GM19023 (cell line): Measurements from ENCODE around the gene SLC2A4.
A peak's percentile ranks its signal among the peaks of the same experiment; 100 is the strongest.

Experiments used
- ATAC-seq: cut with Tn5 transposase; IDR thresholded peaks from one replicate; pipeline ENCODE4 v1.9.1; 2021; ENCODE audit warnings: mild to moderate bottlenecking, moderate library complexity; ENCODE audit not compliant: unreplicated experiment

SLC2A4 gene

GRCh38 chr17:7263801-7264078 is 17.8 kb upstream of the SLC2A4 start:
- ATAC-seq, result no peak

- ATAC-seq, result no peak
These were observed 14.7 kb upstream of the SLC2A4 start for GRCh38 chr17:7266784-7267183.

GRCh38 chr17:7279448-7279847 is 2.1 kb upstream of the SLC2A4 start:
- ATAC-seq, result no peak

DNA sequence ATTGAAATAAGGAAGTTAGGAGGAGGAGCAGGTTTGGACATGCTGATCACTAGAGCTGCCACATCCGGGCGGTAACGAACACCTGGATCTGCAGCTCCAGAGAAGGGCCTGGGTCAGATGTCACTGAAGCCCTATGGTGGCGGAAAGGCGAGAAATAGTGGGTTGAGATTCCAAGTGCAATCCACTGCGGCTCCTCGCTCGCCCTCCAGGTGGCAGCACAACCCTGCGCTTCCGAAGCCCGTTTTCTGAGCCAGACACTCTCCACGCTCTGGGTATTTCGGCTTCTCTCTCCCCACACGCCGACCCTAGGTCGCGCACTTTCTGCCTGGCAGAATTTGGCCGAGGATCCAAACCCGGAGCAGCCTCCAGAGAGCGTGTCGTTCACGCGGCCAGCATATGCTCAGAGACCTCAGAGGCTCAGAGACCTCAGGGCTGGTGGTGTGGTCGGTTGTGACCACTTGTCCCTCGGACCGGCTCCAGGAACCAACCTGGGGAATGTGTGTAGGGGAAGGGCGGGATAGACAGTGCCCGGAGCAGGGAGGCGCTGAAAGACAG is 922 bp upstream of the SLC2A4 start:
- ATAC-seq, result peak; percentile 61

DNA sequence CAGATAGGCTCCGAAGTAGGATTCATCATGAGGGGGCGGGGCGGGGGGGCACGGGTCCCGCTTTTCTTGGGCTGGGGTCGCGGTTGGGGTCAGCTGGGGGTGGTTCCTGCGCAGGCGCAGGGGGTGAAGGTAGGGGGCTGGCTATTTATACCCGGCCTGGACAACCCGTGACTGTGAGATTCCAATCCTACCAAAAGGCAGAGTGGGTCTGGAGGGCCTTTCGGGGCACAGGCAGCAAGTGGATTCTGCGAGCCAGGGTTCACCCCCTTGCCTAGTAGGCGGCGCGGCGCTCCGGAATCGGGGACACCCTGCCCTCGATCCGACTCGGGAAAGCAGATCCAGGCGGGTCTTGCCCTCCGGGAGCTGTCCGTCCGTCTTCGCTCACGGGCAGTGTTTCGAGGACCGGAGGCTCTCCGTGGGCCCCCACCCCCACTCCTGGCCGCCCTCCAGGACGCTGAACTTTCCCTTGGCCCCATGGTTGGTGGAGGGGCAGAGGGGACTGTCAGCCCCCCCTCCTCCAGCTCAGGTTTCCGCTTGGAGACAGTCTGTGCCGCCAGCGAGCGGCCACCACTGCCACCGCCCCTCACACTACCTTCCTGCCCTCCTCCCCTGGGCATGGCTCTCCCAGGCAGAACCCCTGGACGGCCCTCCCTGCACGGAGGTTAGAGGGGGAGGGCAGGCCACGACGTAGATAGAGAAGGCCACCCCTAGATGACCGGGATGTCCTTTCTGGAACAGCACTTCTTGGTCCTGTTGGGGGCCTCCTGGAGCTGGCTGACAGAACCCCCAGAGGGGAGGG is 634 bp downstream of the SLC2A4 start:
- ATAC-seq, result no peak

GRCh38 chr17:7282752-7283321 is 1.3 kb downstream of the SLC2A4 start:
- no peak for ATAC-seq

DNA sequence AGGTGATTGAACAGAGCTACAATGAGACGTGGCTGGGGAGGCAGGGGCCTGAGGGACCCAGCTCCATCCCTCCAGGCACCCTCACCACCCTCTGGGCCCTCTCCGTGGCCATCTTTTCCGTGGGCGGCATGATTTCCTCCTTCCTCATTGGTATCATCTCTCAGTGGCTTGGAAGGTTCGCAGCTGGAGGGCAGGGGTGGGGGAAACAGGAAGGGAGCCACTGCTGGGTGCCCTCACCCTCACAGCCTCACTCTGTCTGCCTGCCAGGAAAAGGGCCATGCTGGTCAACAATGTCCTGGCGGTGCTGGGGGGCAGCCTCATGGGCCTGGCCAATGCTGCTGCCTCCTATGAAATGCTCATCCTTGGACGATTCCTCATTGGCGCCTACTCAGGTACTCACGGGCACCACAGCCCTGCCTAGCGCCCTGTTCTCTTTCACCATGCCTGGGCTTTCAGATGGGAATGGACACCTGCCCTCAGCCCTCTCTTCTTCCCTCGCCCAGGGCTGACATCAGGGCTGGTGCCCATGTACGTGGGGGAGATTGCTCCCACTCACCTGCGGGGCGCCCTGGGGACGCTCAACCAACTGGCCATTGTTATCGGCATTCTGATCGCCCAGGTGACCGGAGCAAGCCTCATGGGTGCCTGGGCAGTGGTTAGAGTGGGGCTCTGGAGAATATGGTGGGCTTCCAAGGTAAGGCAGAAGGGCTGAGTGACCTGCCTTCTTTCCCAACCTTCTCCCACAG is 2.1 kb downstream of the SLC2A4 start:
- no peak for ATAC-seq

DNA sequence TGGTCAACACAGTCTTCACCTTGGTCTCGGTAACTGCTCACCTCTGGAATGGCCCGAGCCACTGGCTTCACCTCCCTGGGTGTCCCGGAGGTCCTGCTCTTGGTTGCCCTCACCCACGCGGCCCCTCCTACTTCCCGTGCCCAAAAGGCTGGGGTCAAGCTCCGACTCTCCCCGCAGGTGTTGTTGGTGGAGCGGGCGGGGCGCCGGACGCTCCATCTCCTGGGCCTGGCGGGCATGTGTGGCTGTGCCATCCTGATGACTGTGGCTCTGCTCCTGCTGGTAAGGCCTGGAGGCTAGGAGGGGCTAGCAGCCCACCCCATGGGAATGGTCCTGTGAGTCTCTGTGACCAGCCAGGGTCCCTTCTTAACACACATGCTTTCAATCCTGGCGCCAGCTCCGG is 3.4 kb downstream of the SLC2A4 start:
- no peak for ATAC-seq

- no peak for ATAC-seq
These were observed 4.2 kb downstream of the SLC2A4 start for GRCh38 chr17:7285679-7286078.

- no peak for ATAC-seq
These were observed 7.9 kb downstream of the SLC2A4 start for GRCh38 chr17:7289256-7290032.

- ATAC-seq, result no peak
These were observed 8.6 kb downstream of the SLC2A4 start for GRCh38 chr17:7290166-7290565.

DNA sequence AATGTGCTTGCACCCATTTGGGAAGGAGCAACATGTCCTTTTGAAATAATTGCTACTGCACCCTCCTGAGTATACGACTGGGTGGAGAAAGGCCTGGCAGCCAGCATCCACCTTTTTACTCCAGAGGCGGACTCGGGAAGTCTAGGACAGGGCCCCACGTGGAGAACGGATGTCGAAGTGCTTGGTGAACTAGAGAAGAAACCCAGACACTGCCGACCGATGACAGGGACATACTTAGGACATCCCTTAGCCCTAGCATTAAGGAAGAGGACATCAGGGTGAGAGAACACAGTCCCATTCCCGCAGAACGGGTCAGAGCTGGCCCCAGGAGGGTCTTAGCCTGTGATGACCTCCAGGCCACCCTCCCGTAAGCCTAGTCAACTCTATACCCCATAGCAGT is 9.2 kb downstream of the SLC2A4 start:
- no peak for ATAC-seq

DNA sequence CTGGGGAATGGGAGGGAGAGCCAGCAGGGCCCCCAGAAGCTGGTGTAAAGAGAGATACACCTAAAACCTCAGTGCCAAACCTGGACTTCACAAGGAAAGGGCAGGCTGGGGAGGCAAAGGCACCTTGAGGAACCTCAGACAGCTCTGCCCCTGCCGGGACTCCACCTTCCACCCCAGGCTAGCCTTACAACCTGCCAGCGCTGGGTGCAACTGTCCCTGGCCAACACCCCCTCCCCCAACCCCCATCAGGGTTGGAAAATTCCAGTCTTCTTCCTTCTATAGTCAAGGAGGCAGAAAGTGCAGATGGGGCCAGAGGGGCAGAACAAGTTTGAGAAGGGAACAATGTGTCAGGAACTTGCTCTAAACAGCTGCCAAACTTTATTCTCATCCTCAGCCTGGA is 10.7 kb downstream of the SLC2A4 start:
- no peak for ATAC-seq

- ATAC-seq, result no peak
These were observed 11.2 kb downstream of the SLC2A4 start for GRCh38 chr17:7292729-7293128.

- ATAC-seq, result no peak
These were observed 11.6 kb downstream of the SLC2A4 start for GRCh38 chr17:7293159-7293558.

DNA sequence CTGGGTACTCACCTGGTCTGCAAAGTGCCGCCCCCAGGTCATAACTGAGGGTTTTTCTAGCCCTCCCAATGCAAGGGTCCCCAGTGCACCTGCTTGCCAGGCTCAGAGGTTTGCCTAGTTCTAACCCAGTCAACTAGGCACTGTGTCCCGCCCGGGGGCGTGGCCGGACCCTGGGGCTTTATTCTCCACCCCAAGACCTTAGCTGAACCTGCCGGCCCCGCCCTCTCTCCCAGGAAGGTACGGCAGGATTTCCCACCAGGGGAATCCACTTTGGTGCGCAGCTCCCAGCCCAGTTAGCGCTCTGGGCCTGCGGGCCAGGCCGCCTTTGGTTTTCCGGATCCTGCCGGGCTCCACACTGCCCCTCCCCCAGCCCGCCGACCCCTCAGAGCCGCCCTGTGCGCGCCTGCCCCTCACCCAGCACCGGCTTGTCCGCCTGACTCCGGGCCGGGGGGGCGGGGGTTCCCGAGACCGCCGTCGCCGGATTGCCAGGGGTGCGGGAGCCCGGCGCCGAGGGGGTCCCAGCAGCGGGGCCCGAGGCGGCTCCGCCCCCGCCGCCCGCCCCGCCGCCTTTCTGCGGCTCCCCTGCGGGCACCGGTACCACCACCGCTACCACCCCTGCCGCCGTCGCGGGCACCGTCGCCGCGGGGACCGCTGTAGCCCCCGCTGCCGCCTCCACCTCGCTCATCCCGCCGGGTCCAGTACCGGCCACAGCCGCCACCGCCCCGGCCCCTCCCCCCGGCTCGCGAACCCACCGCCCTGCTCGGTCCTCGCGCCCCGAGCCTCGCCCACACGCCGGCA is 12.5 kb downstream of the SLC2A4 start:
- no peak for ATAC-seq

GRCh38 chr17:7294614-7295153 is 13.2 kb downstream of the SLC2A4 start, which contains the start of gene YBX2:
Gene YBX2, minus strand, starts transcription at chr17:7294639. Its CDS starts 139 bp downstream, at chr17:7294500.
- ATAC-seq, result no peak

DNA sequence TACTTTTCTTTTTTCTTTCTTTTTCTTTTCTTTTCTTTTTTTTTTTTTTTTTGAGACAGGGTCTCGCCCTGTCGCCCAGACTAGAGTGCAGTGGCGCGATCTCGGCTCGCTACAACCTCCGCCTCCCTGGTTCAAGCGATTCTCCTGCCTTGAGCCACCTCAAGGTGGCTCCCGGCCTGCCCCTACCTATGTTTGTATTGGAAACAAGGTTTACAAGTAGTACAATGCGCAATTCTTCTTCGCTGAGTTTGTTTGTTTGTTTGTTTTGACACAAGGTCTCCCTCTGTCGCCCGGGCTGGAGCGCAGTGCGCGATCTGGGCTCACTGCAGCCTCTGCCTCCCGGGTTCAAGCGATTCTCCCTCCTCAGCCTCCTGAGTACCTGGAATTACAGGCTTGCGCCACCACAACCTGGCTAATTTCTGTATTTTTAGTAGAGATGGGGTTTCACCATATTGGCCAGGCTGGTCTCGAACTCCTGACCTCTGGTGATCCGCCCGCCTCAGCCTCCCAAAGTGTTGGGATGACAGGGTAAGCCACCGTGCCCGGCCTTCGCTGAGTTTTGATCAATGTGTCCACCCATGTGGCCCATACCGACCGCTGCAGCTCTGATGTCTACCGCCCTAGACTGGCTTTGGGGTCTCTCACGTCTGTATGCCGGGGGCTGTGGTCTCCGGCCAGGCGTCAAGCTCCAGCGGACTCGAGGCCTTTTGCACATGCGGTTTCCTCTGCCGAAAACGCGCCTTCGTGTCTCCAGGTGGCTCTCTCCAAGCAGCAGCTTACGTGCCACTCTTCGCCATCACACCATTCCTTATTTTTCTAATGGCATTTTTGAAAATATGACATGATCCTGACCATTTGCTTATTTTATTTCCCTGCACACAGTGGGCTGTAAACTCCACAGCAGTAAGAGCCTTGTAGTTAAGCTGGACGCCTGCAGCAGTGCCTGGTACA is 14.0 kb downstream of the SLC2A4 start:
- no peak for ATAC-seq
